8988T (cell line): ENCODE data around the gene EFS.

Experiments used
- DNase-seq: peaks from one replicate; pipeline ENCODE4 v3.0.0; 2011

The EFS gene

GRCh38 chr14:23377573-23378563, 12.9 kb upstream of the EFS start:
- DNase-seq: no peak

- DNase-seq: no peak
Observed at GRCh38 chr14:23377198-23377550, 12.2 kb upstream of the EFS start.

- no peak for DNase-seq
Observed at GRCh38 chr14:23376482-23377197, 11.7 kb upstream of the EFS start, which contains the start of gene CMTM5. Gene CMTM5 (plus strand): TSS chr14:23377046. CDS start chr14:23377252, 206 bp downstream.

- no peak for DNase-seq
Observed at GRCh38 chr14:23375527-23376251, 10.7 kb upstream of the EFS start.

GRCh38 chr14:23373041-23373440, 8.1 kb upstream of the EFS start:
- no peak for DNase-seq

- DNase-seq: no peak
Observed at GRCh38 chr14:23372509-23372908, 7.5 kb upstream of the EFS start, which contains the start of gene IL25. Gene IL25 (plus strand): TSS chr14:23372809.

- DNase-seq: no peak
Observed at GRCh38 chr14:23371865-23372264, 6.9 kb upstream of the EFS start.

- no peak for DNase-seq
Observed at GRCh38 chr14:23370221-23370620, 5.2 kb upstream of the EFS start.

- DNase-seq: no peak
Observed at GRCh38 chr14:23366426-23366921, 1.5 kb upstream of the EFS start.

GRCh38 chr14:23365732-23366425, 907 bp upstream of the EFS start:
- DNase-seq: no peak

- DNase-seq: no peak
Observed at GRCh38 chr14:23364164-23365035, 572 bp downstream of the EFS start.

- DNase-seq: no peak
Observed at GRCh38 chr14:23362200-23362599, 2.8 kb downstream of the EFS start.

- DNase-seq: no peak
Observed at GRCh38 chr14:23361763-23362162, 3.2 kb downstream of the EFS start.

- no peak for DNase-seq
Observed at GRCh38 chr14:23361320-23361719, 3.7 kb downstream of the EFS start.

- DNase-seq: peak; percentile 83
Observed at GRCh38 chr14:23360496-23360895, 4.5 kb downstream of the EFS start.

- no peak for DNase-seq
Observed at GRCh38 chr14:23359722-23360447, 5.1 kb downstream of the EFS start.

GRCh38 chr14:23359167-23359626, 5.8 kb downstream of the EFS start:
- no peak for DNase-seq

- no peak for DNase-seq
Observed at GRCh38 chr14:23358553-23359166, 6.3 kb downstream of the EFS start.

- no peak for DNase-seq
Observed at GRCh38 chr14:23358042-23358441, 6.9 kb downstream of the EFS start.

GRCh38 chr14:23357261-23357660, 7.7 kb downstream of the EFS start:
- no peak for DNase-seq
